ENCODE data around the gene IL17REL.

IL17REL gene

GRCh38 chr22:50022171-50022819 is 9.7 kb upstream of the IL17REL start:
- no peak for DNase-seq (ENCODE audit: low spot score)

GRCh38 chr22:50020606-50021005 is 8.0 kb upstream of the IL17REL start:
- DNase-seq (ENCODE audit: low spot score), result no peak

- no peak for DNase-seq (ENCODE audit: low spot score)
Observed at GRCh38 chr22:50019316-50019715, 6.8 kb upstream of the IL17REL start.

- peak; percentile 67 for DNase-seq (ENCODE audit: low spot score)
Observed at GRCh38 chr22:50018608-50019285, 6.2 kb upstream of the IL17REL start.

- DNase-seq (ENCODE audit: low spot score), result no peak
Observed at GRCh38 chr22:50017701-50018224, 5.2 kb upstream of the IL17REL start.

GRCh38 chr22:50016988-50017700 is 4.6 kb upstream of the IL17REL start:
- DNase-seq (ENCODE audit: low spot score), result peak; percentile 71

- DNase-seq (ENCODE audit: low spot score), result no peak
Observed at GRCh38 chr22:50016308-50016987, 3.9 kb upstream of the IL17REL start.

GRCh38 chr22:50015451-50016307 is 3.1 kb upstream of the IL17REL start:
- no peak for DNase-seq (ENCODE audit: low spot score)

GRCh38 chr22:50014655-50015401 is 2.3 kb upstream of the IL17REL start:
- DNase-seq (ENCODE audit: low spot score), result peak; percentile 13

- DNase-seq (ENCODE audit: low spot score), result no peak
Observed at GRCh38 chr22:50014053-50014501, 1.5 kb upstream of the IL17REL start.

- no peak for DNase-seq (ENCODE audit: low spot score)
Observed at GRCh38 chr22:50011447-50012210, 936 bp downstream of the IL17REL start.

GRCh38 chr22:50010676-50011446 is 1.7 kb downstream of the IL17REL start:
- DNase-seq (ENCODE audit: low spot score), result peak; percentile 71

- DNase-seq (ENCODE audit: low spot score), result no peak
Observed at GRCh38 chr22:50009765-50010675, 2.5 kb downstream of the IL17REL start.

- no peak for DNase-seq (ENCODE audit: low spot score)
Observed at GRCh38 chr22:50009251-50009650, 3.3 kb downstream of the IL17REL start.

- no peak for DNase-seq (ENCODE audit: low spot score)
Observed at GRCh38 chr22:50008151-50009040, 4.2 kb downstream of the IL17REL start.

GRCh38 chr22:50007057-50007511 is 5.5 kb downstream of the IL17REL start:
- DNase-seq (ENCODE audit: low spot score), result no peak

- DNase-seq (ENCODE audit: low spot score), result no peak
Observed at GRCh38 chr22:50004918-50005317, 7.6 kb downstream of the IL17REL start.

Measured in CD4-positive, alpha-beta T cell treated with Interleukin-2 at 100 ng/mL for 4 hours (primary cell).